GM21515 (cell line): ENCODE data around the gene ZNF331.

Experiments used
- ATAC-seq: cut with Tn5 transposase; IDR thresholded peaks from one replicate; pipeline ENCODE4 v1.9.1; 2021; ENCODE audit not compliant: unreplicated experiment

Gene ZNF331

GRCh38 chr19:53555352-53555751, 17.4 kb downstream of the ZNF331 start:
- ATAC-seq, result no peak

DNA sequence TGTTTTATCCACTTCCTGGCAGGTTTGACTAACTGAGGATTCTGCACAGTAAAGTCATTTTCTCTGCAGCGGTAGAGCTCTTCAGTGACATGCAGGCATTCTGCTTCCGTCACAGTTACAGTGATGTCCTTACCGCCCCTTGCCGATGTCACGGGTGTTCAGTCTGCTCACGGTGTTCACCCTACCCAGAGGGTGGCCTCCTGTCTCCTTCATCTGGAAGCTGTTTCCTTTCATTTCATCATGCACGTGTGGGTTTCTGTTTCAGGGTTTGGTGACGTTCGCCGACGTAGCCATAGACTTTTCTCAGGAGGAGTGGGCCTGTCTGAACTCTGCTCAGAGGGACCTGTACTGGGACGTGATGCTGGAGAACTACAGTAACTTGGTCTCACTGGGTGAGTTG, 33.4 kb downstream of the ZNF331 start:
- ATAC-seq, result no peak

GRCh38 chr19:53576941-53577653, 39.2 kb downstream of the ZNF331 start:
- ATAC-seq, result no peak

GRCh38 chr19:53577968-53578367, 40.0 kb downstream of the ZNF331 start:
- no peak for ATAC-seq

DNA sequence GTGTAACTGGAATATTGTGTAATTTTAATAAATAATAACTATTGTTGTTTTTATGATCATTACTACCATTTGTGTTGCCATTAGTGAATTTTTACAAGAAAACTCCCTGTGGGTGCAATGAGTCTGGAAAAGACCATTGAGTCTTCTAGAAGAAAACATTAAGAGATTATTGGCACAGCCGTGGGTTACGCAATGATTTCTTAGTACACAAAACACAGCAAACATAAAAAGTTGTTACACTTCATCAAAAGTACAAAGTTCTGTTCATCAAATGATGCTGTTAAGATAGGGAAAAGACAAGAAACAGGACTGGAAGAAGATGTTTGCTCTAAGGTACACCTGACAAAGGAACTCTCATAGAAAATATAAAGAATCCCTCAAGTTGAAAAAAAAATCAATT, 41.6 kb downstream of the ZNF331 start:
- ATAC-seq, result no peak

DNA sequence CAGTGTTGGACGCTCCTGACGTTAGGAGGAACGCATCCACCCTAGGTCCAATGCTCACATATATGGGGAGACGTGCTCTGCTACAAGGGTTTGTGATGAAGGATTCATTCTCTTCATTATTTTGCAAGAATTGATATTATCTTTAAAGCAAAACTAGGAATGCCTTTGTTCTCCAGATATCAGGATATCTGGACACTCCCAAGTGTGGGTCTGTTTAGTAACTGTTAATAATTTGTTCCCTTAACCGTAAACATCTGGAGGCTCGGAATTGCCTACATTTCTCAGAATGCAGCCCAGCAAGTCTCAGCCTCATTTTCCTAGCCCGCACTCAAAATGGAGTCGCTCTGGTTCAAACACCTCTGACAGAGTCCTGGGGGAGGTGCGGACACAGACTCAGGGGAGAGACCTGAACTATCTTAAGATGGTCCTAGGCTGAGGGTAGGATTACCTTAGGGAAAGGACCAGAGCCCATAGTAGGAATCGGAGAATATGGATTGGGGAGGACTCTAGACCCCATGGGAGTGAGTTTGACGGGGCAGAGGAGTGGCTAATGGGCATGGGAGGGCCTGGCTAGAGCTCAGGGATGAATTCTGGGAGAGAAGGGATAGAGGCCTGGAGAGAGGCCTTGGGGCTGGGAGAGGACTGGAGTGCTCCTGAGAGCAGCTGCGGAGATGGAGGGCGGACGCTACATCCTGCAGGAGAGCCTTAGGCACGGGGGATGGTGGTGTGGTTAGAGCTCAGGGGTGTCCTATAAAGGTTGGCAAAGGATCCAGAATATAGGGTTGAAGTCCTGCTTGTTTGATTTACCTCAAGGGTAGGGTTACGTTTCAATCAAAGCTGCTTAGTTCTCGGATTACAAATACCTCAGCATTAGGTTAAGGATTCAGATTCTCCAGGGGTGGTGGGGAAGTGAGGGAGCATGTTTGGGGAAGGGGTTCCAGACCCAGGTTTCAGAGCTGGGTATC, 43.2 kb downstream of the ZNF331 start:
- no peak for ATAC-seq

DNA sequence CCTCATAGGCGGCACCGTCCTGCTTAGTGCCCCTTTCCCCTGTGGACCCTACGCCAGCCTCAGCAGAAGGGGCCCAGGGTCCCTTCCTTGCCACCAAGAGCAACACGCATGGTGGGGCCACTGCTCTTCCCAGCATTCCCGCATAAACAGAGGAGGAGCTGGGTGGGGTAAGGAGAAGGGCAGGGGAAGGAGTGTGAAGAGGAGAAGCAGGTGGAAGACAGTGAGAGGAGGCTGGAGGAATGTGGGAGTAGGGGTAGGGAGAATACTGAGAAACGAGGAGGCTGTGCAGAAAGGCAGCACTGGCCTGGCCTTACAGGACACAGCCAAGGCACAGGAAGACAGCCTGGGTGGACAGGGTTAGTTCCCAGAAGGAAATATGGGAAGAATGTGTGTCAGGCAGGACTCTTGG, 43.9 kb downstream of the ZNF331 start:
- ATAC-seq, result no peak

DNA sequence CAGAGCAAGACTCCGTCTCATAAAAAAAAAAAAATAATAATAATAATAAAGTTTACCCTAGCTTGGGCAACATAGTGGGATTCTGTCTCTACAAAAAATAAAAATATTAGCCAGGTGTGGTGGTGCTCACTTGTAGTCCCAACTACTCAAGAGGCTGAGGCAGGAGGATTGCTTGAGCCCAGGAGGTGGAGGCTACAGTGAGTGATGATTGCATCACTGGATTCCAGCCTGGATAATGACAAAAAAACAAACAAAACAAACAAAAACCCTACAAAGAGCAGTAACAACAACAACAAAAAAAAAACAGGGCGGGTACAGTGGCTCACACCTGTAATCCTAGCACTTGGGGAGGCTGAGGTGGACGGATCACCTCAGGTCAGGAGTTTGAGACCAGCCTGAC, 45.2 kb downstream of the ZNF331 start:
- ATAC-seq, result no peak

- ATAC-seq, result no peak
Observed at GRCh38 chr19:53586277-53586691, 48.3 kb downstream of the ZNF331 start.

GRCh38 chr19:53594811-53595509, 57.0 kb downstream of the ZNF331 start:
- no peak for ATAC-seq

DNA sequence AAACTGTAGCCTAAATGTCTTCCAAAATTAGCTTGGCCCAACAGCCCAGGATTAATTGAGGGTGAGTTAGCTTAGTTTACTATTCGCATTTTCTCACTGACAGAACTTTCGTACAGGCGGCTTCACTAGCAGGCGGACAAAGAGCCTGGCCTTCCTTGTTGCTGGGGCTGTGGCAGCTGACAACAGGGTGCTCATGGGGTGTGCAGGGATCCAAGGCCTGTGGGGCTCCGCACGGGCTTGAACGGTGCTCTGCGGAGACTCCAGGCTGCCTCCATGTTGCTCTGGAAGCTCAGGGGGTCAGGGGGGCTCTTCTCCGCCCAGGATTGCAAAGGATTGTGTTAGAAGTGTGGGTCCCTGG, 57.5 kb downstream of the ZNF331 start:
- ATAC-seq, result no peak

DNA sequence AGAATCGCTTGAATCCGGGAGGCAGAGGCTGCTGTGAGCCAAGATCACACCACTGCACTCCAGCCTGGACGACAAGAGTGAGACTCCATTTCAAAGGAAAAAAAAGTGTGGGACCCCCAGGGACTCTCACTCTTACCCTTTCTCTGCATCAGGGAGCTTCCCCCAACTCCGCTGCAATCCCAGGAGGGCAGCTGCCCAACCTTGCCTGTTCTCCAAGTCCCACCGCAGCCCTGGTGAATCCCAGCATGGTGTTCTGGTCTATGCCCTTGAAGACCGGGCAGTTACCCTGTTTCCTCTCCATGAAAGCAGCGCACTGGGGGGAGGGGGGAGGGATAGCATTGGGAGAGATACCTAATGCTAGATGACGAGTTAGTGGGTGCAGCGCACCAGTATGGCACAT, 58.1 kb downstream of the ZNF331 start:
- no peak for ATAC-seq

- no peak for ATAC-seq
Observed at GRCh38 chr19:53597023-53597422, 59.1 kb downstream of the ZNF331 start.

DNA sequence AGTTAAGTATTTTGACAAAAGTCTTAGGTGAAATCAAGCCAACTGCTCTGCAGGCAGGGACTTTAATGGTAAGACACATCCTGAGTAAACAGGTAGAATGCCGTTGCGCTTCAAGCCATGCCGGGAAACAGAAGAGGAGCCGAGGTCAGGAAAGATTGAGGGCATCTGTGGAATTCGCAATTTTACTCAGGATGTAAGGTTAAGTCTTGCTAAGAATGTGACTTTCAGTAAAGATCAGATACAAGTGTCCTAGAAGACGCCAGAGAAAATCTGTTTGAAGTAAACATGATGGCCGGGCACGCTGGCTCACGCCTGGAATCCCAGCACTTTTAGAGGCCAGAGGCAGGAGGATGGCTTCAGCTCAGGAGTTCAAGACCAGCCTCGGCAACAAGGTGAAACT, 60.4 kb downstream of the ZNF331 start:
- no peak for ATAC-seq

GRCh38 chr19:53600217-53600616, 62.3 kb downstream of the ZNF331 start:
- no peak for ATAC-seq

DNA sequence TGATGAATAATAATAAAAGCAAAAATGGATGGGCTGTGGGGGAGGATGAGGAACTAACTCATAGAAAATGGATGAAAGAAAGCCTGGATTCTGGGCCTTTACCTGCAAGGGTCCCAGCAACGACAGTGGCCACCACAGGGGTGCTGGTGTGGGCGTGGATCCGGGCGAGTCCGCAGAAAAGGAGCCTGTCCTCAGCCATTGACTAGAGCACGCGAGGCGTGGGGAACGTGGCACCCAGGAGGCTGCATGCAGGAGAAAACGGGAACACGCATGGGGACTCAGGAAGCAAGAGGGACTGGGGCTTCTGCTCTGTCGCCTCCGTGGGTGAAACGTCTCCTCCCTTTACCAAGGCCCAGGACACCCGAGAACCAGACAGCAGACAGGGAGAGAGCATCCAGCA, 68.1 kb downstream of the ZNF331 start:
- no peak for ATAC-seq

DNA sequence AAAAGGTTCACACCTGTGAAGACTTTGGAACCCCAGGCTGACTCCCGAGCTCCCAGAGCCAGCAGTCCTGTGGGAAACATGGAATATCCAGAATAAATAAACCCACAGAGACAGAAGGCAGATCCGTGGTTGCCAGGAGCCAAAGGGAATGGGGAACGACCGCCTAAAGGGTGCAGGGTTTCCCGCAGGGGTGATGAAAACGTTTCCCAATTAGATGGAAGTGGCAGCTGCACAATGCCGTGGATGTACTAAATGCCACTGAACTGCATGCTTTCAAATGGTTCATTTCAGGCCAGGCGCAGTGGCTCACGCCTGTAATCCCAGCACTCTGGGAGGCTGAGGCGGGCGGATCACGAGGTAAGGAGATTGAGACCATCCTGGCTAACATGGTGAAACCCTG, 70.4 kb downstream of the ZNF331 start:
- no peak for ATAC-seq

GRCh38 chr19:53612762-53613526, 75.0 kb downstream of the ZNF331 start:
- no peak for ATAC-seq

DNA sequence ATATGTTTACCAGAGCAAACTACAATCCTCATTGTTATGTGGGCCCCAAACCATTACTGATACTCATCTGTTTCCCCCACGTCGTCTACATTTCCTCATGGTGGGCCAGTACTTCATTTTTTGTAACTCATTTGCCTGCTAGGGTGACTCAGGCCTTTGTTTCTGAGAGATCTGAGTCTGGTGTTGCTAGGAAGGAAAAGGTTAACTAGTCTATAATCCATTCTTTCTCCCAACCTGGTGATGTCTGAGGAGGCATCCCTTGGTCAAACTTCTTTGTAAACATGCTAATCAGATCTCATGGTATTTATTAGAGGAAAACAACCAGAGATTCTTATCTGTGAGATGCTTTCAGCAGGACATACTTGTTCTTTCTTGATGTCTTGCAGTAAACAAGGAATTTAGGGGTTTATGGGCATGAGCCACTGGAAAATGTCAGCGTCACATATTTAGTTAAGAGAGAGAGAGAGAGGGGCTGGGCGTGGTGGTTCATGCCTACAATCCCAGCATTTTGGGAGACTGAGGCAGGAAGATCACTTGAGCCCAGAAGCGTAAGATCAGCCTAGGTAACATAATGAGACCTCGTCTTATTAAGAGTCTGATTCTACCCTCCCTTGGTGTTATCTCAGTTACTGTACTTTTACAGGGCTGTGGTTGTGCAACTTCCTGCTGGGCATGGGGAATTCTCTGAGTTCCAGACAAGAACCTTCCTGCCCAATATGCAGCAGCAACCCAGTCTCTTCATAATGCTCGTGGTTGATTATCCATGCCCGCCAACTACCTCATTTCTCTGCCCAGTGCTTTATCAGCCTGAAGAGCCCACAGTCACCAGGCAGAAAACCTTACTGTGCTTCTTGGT, 84.2 kb downstream of the ZNF331 start:
- ATAC-seq, result no peak
